HG03045 (cell line): ENCODE data around the gene BSDC1.
"Not testable (repeated sequence)": the region's sequence is repeated elsewhere in the genome, so short reads cannot be mapped to it uniquely, and the experiment has no call there.

Source experiments
- ATAC-seq: cut with Tn5 transposase; IDR thresholded peaks from one replicate; pipeline ENCODE4 v1.9.1; 2021; ENCODE audit warnings: mild to moderate bottlenecking, moderate library complexity; ENCODE audit not compliant: unreplicated experiment

BSDC1 gene

GRCh38 chr1:32361308-32361673 lies 33.0 kb downstream of the BSDC1 start:
- no peak for ATAC-seq

GRCh38 chr1:32358435-32358834 lies 35.8 kb downstream of the BSDC1 start:
- ATAC-seq: no peak

- no peak for ATAC-seq
Measured at GRCh38 chr1:32357614-32358013, 36.6 kb downstream of the BSDC1 start.

DNA sequence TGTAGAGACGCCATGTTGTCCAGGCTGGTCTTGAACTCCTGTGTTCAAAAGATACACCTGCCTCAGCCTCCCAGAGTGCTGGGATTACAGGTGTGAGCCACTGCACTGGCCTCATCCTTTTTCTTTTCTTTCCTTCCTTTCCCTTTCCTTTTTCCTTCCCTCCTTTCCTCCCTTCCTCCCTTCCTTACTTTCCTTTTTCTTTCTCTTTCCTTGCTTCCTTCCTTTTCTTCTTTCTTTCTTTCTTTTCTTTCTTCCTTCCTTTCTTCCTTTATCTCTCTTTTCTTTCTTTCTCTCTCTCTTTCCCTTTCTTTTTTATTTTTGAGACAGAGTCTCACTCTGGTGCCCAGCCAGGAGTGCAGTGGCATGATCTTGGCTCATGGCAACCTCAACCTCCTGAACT lies 37.8 kb downstream of the BSDC1 start:
- no peak for ATAC-seq

DNA sequence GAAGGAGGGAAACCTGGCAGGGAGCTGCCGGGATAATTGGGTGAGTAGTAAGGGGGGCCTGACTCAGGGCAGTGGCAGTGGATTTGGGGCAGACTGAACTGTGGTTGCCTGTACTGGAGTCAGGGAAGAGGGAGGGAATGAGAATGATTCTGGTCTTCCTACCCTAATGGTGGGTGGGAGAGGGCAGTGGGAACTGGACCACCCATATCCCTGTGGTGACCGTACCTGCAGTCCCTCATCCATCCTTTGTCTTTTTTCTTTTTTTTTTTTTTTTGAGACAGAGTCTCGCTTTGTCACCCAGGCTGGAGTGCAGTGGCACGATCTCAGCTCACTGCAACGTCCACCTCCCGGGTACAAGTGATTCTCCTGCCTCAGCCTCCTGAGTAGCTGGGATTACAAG lies 38.5 kb downstream of the BSDC1 start:
- not testable (repeated sequence) for ATAC-seq

DNA sequence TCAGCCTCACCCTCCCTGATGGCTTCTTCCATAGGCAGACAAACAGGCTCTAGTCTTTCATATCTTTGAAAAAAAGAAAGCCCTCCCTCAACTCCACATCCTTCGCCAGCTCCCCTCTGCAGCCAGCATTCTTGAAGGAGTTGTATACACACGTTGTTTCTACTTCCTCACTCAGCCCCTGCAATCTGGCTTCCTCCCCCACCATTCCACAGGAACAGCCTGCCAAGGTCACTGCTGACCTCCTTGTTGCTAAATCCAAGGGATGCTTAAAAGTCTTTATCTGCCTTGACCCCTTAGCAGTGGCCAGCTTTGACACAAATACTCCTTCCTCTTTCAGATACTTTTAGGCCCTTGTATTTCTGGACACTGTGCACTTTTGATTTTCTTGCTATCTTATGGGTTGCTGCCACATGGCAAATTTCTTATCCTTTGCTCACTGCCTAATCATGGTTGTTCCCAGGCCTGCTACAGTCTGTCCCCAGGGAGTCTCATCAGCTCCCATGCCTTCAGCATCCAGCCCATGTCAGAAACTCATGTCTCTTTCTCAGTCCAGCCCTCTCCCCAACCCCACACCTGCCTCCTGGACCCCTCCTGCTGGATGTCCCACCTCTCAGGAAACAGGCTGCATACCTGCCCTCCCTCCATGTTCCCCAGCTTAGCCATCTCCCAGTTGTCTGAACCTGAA lies 40.2 kb downstream of the BSDC1 start:
- ATAC-seq: no peak

DNA sequence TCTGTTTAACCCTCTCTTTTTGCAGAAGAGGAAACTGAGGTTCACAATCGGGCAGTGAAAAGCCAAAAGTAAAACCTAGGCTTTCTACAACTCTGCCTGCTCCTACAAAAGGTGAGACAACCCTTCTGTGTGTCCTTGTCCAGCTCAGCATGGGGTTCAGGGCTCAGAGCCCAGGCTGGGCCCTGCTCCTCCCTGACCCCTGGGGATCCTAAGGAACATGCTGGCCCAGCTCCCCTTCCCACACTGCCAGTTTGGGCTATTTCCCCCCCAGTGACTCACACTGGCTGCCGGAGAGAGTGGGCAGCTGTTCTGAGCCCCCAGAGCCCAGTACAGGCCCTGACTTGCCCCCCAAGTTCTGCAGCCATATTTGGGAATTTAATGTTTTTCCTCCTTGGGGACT lies 40.8 kb downstream of the BSDC1 start:
- ATAC-seq: no peak

DNA sequence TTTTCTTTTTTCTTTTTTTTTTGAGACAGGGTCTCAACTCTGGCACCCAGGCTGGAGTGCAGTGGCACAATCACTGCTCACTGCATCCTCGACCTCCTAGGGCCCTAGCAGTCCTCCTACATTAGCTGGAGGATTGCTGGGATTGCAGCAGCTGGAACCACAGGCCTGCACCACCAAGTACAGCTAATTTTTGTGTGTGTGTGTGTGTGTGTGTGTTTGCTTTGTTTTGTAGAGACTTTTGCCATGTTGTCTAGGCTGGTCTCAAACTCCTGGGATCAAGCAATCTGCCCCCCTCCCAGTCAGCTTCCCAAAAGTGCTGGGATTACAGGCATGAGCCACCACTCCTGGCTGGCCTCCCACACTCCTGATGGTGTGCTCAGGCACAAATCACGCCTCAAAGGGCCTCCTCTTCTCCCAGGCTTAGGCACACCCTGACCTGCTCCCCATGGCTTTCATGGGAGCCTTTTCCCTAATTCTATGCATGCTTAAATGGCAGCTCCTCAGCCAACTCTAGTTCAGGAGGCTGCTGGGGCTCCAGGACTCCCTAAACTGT lies 41.3 kb downstream of the BSDC1 start:
- no peak for ATAC-seq

GRCh38 chr1:32352239-32352745 lies 41.9 kb downstream of the BSDC1 start:
- ATAC-seq: no peak

- ATAC-seq: peak; percentile 90
Measured at GRCh38 chr1:32351399-32352238, 42.6 kb downstream of the BSDC1 start.

GRCh38 chr1:32350785-32351398 lies 43.3 kb downstream of the BSDC1 start:
- peak; percentile 36 for ATAC-seq

GRCh38 chr1:32349211-32349708 lies 45.0 kb downstream of the BSDC1 start:
- ATAC-seq: no peak

DNA sequence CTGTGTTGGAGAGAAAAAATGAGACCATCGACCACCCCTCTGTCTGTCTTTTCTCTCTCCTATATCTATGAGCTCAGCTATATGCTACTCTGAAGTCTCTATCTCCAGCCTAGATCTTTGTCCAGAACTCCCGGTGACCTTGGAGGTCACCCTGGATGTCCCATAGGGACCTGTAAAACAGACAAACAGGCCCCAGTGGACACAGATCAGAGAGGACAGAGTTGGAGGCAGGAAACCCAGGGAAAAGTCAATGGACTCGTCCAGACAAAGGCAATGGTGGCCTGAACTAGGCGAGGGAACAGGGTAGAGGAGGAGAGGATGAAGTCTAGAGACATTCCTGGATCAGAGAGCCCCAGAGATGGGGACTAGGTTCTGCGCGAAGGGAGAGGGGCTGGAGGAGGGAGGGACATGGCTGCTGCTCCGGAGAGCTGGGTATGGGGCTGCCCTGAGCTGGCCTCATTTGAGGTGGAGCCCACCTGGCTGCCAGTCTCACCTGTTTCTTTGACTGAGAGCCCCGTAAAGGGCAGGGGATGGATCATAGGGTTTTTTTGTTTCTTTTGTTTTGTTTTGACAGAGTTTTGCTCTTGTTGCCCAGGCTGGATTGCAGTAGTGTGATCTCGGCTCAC lies 47.6 kb downstream of the BSDC1 start:
- ATAC-seq: no peak

- ATAC-seq: no peak
Measured at GRCh38 chr1:32345289-32345827, 48.9 kb downstream of the BSDC1 start.

DNA sequence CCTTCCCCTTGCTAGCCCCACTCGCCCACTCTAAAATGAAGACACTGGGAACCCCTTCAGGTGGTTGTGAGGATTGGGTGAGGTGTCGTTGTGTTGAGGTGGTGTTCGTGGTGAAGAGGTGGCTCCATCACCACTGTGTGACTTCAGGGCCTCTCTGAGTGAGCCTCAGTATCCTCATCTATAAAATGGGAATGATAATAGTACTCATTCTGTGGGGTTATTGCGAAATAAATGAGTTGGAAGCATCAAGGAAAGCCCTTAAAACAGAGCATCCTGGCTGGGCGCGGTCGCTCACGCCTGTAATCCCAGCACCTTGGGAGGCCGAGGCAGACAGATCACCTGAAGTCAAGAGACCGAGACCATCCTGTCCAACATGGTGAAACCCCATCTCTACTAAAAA lies 51.5 kb downstream of the BSDC1 start:
- ATAC-seq: no peak

DNA sequence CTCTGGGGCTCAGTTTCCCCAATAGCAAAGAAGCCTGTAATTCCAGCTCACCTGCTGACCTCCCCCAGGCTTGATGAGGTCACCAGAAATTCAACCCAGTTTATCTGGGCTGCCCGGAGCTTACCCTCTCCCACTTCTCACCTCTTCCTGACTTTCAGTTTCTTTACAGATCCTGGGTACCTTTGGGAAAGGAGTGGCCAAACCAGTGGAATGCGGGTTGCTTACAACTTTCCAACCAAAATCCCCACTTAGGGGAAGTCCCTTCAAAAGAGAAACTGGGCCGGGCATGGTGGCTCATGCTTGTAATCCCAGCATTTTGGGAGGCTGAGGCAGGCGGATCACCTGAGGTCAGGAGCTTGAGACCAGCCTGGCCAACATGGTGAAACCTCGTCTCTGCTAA lies 52.3 kb downstream of the BSDC1 start:
- no peak for ATAC-seq

DNA sequence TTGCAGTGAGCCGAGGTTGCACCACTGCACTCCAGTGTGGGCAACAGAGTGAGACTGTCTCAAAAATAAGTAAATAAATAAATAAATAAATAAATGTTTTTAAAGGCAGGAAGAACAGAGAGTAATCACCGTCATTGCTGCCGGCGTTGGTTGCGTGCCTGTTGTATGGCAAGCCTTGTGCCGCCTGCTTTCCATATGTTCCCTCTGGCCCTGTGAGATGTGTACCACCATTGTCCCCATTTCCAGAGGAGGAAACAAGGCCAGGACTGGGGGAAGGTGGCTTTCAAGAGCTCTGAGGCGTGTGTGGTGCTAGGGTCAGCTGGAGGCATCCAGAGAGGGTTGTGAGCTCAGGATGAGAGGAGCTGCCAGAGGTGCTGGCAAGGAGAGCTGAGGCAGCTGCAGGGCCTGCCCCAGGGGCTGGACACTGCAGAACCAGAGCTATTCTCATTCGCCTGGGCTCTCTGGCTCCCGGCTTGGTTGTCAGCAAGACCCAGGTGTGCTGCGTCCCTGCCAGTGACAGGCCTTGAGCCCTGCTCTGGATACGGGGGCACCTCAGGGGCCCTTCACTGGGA lies 53.0 kb downstream of the BSDC1 start:
- no peak for ATAC-seq

- no peak for ATAC-seq
Measured at GRCh38 chr1:32339363-32339978, 54.8 kb downstream of the BSDC1 start.

GRCh38 chr1:32338637-32339145 lies 55.5 kb downstream of the BSDC1 start:
- no peak for ATAC-seq
